Measurements from ENCODE around the gene GPHN.

DNA sequence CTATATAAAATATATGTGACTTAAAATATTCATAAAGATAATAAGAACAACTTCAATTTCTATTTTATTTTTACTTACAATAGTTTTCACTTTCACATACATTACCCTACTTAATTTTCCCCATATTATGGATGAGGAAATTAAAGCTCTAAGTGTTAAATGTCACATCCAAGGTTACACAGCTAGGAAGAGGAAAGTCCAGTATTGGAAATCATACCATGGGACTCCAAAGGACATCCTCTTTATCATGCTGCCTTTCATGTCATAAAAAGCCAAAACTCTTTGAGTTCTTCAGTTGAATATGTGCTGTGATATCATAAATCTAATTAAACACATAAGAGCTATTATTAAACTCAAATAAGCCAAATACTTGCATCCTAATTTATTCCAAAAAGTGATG is 508.9 kb downstream of the GPHN start:
- TF ChIP-seq AFF4 (CRISPR knock-in tag; IDR thresholded peaks at IDR 0.05; ENCODE audit: borderline replicate concordance): no peak
- no peak for TF ChIP-seq CTCF (IDR thresholded peaks at IDR 0.05)
- TF ChIP-seq ZNF416 (CRISPR knock-in tag; IDR thresholded peaks at IDR 0.05): no peak
- TF ChIP-seq, protein P1, sequence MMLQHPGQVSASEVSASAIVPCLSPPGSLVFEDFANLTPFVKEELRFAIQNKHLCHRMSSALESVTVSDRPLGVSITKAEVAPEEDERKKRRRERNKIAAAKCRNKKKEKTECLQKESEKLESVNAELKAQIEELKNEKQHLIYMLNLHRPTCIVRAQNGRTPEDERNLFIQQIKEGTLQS (CRISPR knock-in tag; conservative IDR thresholded peaks at IDR 0.05): no peak
- TF ChIP-seq, protein P2, sequence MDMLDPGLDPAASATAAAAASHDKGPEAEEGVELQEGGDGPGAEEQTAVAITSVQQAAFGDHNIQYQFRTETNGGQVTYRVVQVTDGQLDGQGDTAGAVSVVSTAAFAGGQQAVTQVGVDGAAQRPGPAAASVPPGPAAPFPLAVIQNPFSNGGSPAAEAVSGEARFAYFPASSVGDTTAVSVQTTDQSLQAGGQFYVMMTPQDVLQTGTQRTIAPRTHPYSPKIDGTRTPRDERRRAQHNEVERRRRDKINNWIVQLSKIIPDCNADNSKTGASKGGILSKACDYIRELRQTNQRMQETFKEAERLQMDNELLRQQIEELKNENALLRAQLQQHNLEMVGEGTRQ (CRISPR knock-in tag; IDR thresholded peaks at IDR 0.05): no peak
- TF ChIP-seq, protein P3, sequence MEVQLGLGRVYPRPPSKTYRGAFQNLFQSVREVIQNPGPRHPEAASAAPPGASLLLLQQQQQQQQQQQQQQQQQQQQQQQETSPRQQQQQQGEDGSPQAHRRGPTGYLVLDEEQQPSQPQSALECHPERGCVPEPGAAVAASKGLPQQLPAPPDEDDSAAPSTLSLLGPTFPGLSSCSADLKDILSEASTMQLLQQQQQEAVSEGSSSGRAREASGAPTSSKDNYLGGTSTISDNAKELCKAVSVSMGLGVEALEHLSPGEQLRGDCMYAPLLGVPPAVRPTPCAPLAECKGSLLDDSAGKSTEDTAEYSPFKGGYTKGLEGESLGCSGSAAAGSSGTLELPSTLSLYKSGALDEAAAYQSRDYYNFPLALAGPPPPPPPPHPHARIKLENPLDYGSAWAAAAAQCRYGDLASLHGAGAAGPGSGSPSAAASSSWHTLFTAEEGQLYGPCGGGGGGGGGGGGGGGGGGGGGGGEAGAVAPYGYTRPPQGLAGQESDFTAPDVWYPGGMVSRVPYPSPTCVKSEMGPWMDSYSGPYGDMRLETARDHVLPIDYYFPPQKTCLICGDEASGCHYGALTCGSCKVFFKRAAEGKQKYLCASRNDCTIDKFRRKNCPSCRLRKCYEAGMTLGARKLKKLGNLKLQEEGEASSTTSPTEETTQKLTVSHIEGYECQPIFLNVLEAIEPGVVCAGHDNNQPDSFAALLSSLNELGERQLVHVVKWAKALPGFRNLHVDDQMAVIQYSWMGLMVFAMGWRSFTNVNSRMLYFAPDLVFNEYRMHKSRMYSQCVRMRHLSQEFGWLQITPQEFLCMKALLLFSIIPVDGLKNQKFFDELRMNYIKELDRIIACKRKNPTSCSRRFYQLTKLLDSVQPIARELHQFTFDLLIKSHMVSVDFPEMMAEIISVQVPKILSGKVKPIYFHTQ (CRISPR knock-in tag; IDR thresholded peaks at IDR 0.05): no peak
